HG03159 (cell line): ENCODE results near the gene LOXL4.

Experiments
- ATAC-seq: cut with Tn5 transposase; IDR thresholded peaks from one replicate; pipeline ENCODE4 v1.9.1; 2021; ENCODE audit warnings: mild to moderate bottlenecking, moderate library complexity; ENCODE audit not compliant: unreplicated experiment

LOXL4 gene

GRCh38 chr10:98265403-98266378 lies 2.3 kb downstream of the LOXL4 start:
- ATAC-seq = no peak

- no peak for ATAC-seq
These were observed 3.5 kb downstream of the LOXL4 start for GRCh38 chr10:98264378-98265065.

- no peak for ATAC-seq
These were observed 4.9 kb downstream of the LOXL4 start for GRCh38 chr10:98263088-98263487.

- no peak for ATAC-seq
These were observed 5.4 kb downstream of the LOXL4 start for GRCh38 chr10:98262571-98262970.

- no peak for ATAC-seq
These were observed 6.3 kb downstream of the LOXL4 start for GRCh38 chr10:98261436-98262277.

GRCh38 chr10:98260752-98261151 lies 7.2 kb downstream of the LOXL4 start:
- ATAC-seq = no peak

- ATAC-seq = no peak
These were observed 7.6 kb downstream of the LOXL4 start for GRCh38 chr10:98260350-98260749.

- no peak for ATAC-seq
These were observed 8.2 kb downstream of the LOXL4 start for GRCh38 chr10:98259606-98260315.

- no peak for ATAC-seq
These were observed 9.1 kb downstream of the LOXL4 start for GRCh38 chr10:98258683-98259454.

GRCh38 chr10:98257961-98258360 lies 10.0 kb downstream of the LOXL4 start:
- no peak for ATAC-seq

GRCh38 chr10:98257198-98257597 lies 10.8 kb downstream of the LOXL4 start:
- no peak for ATAC-seq

- ATAC-seq = no peak
These were observed 11.3 kb downstream of the LOXL4 start for GRCh38 chr10:98256692-98257091.

- ATAC-seq = no peak
These were observed 12.7 kb downstream of the LOXL4 start for GRCh38 chr10:98255146-98255877.

GRCh38 chr10:98254234-98254974 lies 13.6 kb downstream of the LOXL4 start:
- no peak for ATAC-seq

GRCh38 chr10:98253499-98253898 lies 14.5 kb downstream of the LOXL4 start:
- no peak for ATAC-seq

- no peak for ATAC-seq
These were observed 15.5 kb downstream of the LOXL4 start for GRCh38 chr10:98252464-98252863.

GRCh38 chr10:98251399-98251798 lies 16.6 kb downstream of the LOXL4 start:
- ATAC-seq = no peak

- no peak for ATAC-seq
These were observed 18.9 kb downstream of the LOXL4 start for GRCh38 chr10:98249134-98249533.
